ES-I3 (cell line): ENCODE data around the gene CCL1.

Experiments used
- H3K36me3 ChIP-seq: 2 replicates; pipeline ENCODE4 v1.6.1; 2013; ENCODE audit warnings: mild to moderate bottlenecking, low read length, control low read depth, moderate library complexity; ENCODE audit not compliant: insufficient read depth
- H3K4me1 ChIP-seq: 2 replicates; pipeline ENCODE4 v1.6.1; 2013; ENCODE audit warnings: mild to moderate bottlenecking, control low read depth, low read length; ENCODE audit not compliant: insufficient read depth
- H3K9ac ChIP-seq: 2 replicates; pipeline ENCODE4 v1.6.1; 2013; ENCODE audit warnings: low read depth, mild to moderate bottlenecking, low read length, moderate library complexity
- H3K9me3 ChIP-seq: 2 replicates; pipeline ENCODE4 v1.6.1; 2013; ENCODE audit warnings: mild to moderate bottlenecking, low read length, moderate library complexity; ENCODE audit not compliant: control insufficient read depth, insufficient read depth

CCL1 gene

DNA sequence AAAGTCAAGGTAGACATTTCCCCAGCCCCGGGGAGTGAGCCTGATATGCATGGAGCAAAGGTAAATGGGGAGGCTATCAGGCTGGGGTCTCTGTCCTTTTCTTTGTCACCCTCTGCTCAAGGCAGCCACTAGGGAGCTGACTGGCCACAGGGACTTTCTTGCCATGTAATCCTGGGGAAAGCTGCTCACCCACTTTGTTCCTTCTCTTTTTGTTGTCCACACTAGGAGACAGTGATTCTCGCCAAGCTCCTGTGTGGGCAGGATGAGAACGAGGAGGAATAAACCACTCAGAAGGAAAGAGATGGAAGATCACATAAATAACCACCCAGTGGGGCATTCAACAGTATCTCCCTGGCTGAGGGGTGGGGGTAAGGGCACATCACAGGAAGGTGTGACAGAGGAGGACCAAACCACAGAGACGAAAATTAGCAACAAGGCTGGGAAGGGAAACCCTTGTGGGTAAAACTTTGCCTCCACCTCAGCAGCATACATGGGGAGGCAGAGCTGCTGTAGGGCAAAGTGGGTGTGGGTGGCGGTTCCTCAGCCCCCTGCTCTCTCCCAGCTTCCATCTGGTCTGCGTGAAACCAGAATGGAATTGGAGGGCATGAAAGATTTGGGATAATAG, 26.2 kb upstream of the CCL1 start:
- no peaks in the 10 kb centered on the region for H3K9me3 ChIP-seq
- no peaks in the 10 kb centered on the region for H3K4me1 ChIP-seq
- H3K36me3 ChIP-seq = no peaks in the 10 kb centered on the region
- no peak overlapping the region for H3K9ac ChIP-seq

DNA sequence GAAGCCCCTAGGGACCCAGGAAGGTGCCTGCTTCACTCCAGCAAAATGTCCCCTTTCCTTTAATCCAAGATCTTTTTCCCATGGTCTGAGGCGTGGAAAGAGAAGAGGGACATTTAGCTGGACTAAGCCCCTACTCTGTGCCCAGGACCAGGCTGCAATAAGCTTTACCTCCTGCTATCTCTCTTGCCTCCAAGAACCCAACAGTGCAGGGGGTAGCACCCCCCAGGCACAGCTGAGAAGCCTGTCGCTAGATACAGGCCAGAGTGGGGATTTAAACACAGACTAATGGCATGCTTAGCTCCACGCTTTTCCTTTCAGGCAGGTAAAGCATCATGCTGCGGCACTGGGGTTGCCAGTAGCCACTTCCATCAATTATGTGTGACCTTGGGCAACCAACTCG, 24.5 kb upstream of the CCL1 start:
- H3K9me3 ChIP-seq = no peaks in the 10 kb centered on the region
- no peak overlapping the region for H3K9ac ChIP-seq
- H3K4me1 ChIP-seq = no peaks in the 10 kb centered on the region
- H3K36me3 ChIP-seq = no peaks in the 10 kb centered on the region

DNA sequence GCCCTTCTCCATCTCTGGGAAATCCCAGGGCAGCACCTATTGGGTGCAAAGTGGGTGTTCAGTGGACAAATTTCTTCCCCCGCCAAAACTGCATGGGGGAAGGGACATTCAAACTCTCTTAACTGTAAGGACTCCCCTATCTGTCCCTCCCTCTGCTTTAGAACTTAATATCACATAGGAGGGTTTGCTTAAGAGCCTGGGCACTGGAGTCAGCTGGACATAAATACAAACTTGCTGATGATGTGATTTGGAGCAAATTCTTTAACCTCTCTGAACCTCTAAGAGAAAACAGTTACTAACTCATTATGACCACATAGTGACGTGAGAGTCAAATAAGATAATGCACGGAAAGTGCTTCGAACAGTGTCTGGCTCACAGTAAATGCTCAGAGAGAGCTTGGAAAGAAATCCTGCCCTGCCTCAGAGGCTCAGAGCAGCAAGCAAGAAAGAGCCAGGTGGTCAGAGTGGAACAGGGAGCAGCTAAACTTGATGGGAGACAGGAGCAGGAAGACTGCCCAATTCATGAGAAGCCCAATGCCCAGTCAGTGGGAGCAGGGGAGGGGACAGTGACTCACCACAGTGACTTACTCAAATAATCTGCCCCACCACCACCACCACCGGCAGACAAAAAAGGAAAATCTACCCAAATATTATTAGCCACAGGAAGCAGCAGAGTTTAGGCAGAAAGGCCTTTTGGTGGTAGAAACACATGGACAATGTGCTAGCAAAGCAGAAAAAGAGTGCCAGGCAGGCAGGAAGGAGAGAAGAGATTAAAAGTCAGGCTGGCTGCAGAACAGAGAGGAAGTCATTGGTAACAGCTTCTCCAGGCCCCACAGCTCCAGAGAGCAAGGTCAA, 23.9 kb upstream of the CCL1 start:
- Histone ChIP-seq H3K9me3 (no peaks in the 10 kb centered on the region), H3K36me3 (no peaks in the 10 kb centered on the region), H3K9ac (no peak overlapping the region), H3K4me1 (no peaks in the 10 kb centered on the region)

DNA sequence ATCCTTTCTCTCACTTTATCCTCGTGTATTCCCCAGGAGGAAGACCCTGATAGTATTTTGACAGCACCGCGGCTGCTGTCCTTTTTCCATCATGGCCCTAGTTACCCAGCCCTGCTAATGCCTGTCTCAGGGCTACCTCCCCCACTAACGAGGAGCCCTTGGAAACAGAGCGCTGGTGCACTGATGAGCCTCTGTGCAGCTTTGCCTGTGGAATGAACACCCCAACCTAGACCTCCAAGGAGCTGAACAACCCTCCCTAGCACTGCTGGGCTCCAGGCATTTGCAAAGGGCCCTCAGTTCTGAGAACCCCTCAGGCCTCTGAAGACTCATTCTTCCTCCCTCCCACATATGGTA, 23.3 kb upstream of the CCL1 start:
- no peaks in the 10 kb centered on the region for H3K4me1 ChIP-seq
- no peaks in the 10 kb centered on the region for H3K36me3 ChIP-seq
- H3K9ac ChIP-seq = no peak overlapping the region
- no peaks in the 10 kb centered on the region for H3K9me3 ChIP-seq

DNA sequence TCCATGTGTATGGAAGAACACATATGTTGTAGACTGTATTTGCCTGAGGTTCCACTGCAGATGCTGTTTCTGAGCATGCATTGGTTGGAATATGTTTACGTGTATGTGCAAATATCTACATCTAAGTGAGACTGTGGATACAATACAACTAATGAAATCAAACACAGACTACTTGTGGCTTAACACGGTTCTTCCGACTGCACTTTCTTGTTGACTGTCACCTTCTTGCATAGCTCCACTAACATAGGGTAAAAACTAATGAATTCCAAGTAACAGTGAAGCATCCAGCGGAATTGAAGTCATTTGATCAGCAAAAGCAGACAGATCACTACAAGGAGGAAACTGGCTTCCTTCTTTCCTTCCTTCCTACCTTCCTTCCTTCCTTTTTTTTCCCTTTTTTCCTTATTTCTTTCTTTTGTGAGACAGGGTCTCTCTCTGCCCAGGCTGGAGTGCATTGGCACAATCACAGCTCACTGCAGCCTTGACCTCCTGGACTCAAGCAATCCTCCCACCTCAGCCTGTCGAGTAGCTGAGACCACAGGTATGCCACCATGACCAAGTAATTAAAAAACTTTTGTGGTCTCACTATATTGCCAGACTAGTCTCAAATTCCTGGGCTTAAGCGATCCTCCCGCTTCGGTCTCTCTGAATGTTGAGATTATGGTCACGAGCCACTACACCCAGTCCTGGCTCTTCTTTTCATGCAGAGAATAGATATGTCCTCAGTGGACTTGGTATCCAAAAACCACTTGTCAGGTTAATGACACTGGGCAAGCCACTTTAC, 22.0 kb upstream of the CCL1 start:
- Histone ChIP-seq H3K4me1 (no peaks in the 10 kb centered on the region), H3K36me3 (no peaks in the 10 kb centered on the region), H3K9me3 (no peaks in the 10 kb centered on the region), H3K9ac (no peak overlapping the region)

DNA sequence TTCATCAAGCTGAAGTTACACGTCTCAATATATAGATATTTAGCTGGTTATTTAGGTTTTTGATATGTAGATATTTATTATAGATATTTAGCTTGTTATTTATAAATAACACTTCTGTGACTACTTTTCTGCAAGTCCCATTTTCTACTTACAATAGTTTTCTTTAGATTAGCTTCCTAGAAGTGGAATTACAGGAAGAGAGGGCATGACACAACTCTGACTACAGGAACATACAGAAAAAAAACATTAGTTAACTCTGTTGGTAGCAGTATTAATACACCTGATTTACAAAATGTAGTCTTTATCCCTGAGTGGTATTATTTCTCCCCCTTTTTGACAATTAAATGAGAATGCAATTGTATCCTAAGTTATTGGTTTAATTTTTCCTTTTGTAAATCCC, 21.2 kb upstream of the CCL1 start:
- H3K36me3 ChIP-seq = no peaks in the 10 kb centered on the region
- H3K4me1 ChIP-seq = no peaks in the 10 kb centered on the region
- H3K9ac ChIP-seq = no peak overlapping the region
- no peaks in the 10 kb centered on the region for H3K9me3 ChIP-seq

DNA sequence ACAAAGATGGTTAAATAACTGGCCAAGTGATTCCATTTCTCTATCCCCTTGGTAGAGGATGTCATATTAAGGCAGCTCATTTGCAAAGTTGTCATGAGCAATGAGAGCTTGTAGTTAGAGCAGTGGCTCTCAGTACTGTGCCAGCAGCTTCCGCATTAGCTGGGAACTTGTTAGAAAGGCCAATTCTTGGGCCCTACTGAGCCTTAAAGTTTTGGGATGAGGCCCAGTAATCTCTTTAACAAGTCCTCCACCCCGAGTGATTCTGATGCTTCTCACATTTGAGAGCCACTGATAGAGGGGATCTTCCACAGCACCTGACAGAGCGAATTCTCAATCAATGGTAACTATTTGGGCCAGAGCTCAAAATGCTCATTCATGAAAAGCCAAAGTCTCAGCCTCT, 20.2 kb upstream of the CCL1 start:
- H3K9me3 ChIP-seq = no peaks in the 10 kb centered on the region
- H3K9ac ChIP-seq = no peak overlapping the region
- no peaks in the 10 kb centered on the region for H3K36me3 ChIP-seq
- no peaks in the 10 kb centered on the region for H3K4me1 ChIP-seq

DNA sequence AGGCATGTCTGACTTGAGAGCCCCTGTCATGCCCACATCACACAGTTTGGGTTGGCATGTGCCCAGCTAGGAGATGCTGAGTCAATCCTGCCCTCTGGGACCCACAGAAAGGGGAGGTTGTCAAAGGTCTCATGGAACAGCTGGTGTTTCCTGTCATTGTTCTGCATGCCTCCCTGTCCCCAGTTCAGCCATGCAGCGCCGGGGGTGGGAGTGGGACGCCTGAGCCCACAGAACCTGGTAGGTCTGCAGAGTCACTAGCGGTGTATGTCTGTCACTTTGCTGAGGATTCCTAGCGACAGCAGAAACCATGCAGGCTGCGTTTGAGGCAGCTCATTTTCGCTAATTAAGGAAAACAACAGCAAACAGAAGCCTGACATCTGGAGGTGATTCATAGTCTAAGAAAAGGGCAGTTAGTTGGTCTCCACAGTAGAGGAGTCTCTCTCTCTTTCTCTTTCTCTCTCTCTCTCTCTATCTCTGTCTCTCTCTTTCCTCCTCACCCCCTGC, 19.6 kb upstream of the CCL1 start:
- H3K9me3 ChIP-seq = no peaks in the 10 kb centered on the region
- H3K36me3 ChIP-seq = no peaks in the 10 kb centered on the region
- H3K9ac ChIP-seq = no peak overlapping the region
- no peaks in the 10 kb centered on the region for H3K4me1 ChIP-seq

DNA sequence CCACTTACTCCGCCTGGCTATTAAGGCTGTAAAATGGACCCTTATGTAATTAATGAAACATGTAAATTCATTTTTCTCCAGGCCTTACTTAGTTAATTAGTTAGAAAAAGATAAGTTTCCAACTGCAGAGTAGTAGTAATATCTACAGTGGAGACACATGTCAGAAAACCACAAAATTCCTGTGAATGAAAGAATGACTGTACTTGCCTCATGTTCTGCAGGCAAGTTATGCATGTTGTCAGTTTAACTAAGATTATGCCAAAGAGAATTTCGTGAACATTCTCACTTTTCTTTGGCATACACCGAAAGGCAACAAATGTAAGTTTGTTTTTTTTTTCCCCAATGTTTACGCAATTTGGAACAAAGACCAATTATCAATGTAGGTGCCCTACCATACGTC, 16.8 kb upstream of the CCL1 start:
- Histone ChIP-seq H3K36me3 (no peaks in the 10 kb centered on the region), H3K9ac (no peak overlapping the region), H3K9me3 (no peaks in the 10 kb centered on the region), H3K4me1 (no peaks in the 10 kb centered on the region)

DNA sequence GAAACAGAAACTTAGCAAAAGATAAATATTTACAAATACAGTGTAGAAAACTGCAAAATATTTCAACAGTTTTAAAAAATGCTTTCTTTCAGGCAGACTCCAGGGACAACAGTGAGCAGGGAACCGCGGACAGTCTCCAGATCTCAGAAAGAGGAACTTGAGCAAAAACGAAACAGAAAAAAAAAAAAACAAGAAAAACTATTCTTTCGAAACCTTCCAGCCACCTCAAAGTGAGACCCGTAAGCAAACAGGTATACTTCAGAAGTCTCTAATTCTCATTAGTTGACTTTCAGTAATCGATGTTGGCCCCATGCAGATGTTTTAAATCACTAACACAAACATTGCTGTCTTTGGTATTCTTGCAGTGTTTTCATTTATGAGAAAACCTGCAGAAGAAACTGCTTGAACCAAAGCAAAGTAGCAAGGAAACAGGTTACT, 15.7 kb upstream of the CCL1 start:
- Histone ChIP-seq H3K9me3 (no peaks in the 10 kb centered on the region), H3K36me3 (no peaks in the 10 kb centered on the region), H3K9ac (no peak overlapping the region), H3K4me1 (no peaks in the 10 kb centered on the region)

DNA sequence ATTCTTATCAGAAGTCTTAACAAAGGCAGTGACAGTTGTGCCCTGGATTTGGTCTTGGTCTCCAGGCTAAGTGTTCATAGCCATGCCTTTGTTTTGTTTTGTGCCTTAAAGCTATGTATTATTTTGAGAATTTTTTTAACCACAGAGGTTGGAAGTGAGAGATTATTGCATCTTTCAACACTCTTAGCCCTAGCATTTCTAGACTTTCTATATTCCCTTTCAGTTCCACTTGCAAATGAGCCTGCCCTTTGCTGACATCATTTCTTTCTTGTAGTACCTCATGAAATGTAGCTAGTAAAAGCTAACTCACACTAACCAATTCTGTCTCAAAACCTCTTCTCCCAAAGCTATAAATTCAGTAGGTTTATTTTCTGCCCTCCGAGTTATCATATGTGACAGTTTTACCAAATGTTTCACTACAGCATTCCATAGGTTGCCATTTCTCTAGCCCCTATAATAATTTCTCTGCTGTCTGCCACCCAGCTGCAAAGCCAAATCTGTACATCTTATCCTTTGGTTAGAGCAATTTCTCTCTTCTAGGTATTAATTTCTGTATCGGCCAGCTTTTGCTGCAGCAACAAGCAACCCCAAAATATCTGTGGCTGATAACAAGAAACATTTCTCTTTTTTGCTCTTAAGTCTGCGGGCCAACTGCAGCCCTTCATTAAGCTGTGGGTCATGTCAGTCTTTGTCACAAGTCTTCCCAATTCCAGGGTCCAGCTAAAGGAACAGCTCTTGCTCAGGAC, 14.2 kb upstream of the CCL1 start:
- Histone ChIP-seq H3K9ac (no peak overlapping the region), H3K9me3 (no peaks in the 10 kb centered on the region), H3K4me1 (no peaks in the 10 kb centered on the region), H3K36me3 (no peaks in the 10 kb centered on the region)

DNA sequence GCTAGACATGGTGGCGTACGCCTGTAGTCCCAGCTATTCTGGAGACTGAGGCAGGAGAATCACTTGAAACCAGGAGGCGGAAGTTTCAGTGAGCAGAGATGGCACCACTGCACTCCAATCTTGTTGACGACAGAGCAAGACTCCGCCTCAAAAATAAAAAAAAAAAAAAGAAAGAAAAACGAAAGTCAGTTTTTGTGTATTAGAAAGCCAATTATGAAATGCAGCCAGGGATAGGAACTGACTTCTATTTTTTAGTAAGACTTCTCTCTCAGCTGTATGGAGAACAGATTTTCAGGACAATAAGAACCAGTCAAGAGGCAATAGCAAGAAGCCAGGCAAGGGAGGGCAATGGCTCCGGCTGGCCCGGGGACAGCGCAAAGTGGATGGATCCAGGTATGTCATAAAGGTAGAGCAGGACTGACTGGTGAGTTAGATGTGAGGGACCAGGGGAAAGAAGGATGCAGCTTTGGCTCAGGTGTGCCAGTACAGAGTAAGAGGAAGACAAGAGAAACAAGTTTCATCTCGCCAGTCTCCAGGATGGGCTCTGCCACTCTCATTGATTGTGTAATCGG, 12.5 kb upstream of the CCL1 start:
- Histone ChIP-seq H3K9me3 (no peaks in the 10 kb centered on the region), H3K9ac (no peak overlapping the region), H3K36me3 (no peaks in the 10 kb centered on the region), H3K4me1 (peaks cover 5% of the 10 kb centered on the region; the same call in 1 of the 2 replicates)

DNA sequence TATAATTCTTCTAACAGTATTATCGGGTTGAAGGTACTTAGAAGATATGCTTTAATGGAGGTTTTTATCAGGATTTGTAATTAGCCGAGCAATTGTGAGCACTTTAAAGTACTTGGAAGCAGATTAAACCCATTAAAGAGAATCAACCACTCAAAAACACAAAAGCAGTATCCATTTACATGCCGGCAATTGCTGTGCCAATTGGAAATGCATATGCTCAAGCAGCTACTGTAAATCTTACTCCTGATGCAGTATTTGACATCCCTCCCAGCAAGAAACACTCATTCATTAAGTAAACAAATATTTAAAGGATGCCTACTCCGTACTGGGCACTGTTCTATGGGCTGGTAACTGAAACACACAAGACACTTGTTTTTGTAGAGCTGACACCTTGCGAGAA, 11.4 kb upstream of the CCL1 start:
- H3K9ac ChIP-seq = no peak overlapping the region
- no peaks in the 10 kb centered on the region for H3K36me3 ChIP-seq
- peaks cover 5% of the 10 kb centered on the region; the same call in 1 of the 2 replicates for H3K4me1 ChIP-seq
- H3K9me3 ChIP-seq = no peaks in the 10 kb centered on the region
